ENCODE results near the gene FCN1.

The FCN1 gene

DNA sequence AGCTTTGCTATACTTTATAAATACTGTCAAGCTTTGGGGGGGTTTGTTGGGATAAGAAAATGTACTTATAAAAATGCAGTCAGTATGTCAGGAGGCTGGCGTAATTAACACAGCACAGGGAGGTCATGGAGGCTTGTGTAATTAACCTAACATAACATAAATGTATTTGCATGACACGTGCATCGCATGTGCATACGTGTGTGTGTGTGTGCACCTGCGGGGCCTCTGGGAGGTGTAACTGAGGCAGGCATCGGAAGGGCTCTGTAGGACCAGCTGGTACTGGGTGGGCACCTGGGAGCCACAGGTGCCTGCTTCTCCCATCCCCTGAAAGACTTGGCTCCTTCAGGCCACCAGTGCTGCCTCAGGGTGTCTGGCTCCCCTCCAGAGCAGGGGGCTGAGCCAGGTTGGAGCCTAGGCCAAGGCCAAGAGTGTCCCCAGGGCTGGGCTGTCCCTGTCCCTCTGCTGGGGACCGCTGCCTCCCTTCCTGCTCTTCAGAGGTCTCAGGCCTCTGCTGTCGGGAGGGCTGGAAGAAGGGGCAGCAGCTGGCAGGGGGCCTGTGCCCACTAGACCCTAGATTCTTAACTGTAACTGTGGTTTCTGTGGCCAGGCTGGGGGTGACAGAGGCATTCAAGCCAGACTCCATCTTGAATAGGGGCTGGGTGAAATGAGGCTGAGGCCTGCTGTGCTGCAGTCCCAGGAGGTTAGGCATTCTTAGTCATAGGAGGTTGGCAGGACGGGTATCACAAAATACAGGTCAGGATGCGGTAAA, 28.1 kb downstream of the FCN1 start:
- DNase-seq = no peak

DNA sequence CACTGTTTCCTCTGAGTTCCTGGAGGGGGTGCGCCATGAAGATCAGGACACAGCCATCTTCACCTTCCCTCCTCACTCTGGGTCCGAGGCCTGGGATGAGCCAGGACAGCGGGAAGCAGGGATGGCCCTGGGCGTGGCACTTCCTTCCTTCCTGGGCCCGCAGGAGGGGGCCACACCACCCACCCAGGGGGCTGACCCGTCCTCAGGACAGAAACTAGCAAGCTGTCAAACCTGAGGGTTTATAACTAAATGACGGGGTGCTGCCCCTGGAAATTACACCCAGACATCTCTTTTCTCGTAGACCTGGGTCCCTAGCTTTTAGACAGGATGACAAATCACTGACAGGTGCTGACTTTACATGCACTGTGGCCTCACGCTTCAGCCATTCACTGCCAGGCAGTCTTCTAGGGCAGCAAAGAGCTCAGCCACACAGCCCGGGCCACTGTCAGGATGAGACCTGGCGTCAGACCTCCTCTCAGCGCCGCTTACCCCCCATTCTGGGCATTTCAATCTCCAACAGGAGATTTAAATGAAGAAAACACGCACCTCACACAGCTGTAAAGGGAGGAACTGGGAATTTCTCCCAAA, 29.0 kb downstream of the FCN1 start:
- DNase-seq = no peak

DNA sequence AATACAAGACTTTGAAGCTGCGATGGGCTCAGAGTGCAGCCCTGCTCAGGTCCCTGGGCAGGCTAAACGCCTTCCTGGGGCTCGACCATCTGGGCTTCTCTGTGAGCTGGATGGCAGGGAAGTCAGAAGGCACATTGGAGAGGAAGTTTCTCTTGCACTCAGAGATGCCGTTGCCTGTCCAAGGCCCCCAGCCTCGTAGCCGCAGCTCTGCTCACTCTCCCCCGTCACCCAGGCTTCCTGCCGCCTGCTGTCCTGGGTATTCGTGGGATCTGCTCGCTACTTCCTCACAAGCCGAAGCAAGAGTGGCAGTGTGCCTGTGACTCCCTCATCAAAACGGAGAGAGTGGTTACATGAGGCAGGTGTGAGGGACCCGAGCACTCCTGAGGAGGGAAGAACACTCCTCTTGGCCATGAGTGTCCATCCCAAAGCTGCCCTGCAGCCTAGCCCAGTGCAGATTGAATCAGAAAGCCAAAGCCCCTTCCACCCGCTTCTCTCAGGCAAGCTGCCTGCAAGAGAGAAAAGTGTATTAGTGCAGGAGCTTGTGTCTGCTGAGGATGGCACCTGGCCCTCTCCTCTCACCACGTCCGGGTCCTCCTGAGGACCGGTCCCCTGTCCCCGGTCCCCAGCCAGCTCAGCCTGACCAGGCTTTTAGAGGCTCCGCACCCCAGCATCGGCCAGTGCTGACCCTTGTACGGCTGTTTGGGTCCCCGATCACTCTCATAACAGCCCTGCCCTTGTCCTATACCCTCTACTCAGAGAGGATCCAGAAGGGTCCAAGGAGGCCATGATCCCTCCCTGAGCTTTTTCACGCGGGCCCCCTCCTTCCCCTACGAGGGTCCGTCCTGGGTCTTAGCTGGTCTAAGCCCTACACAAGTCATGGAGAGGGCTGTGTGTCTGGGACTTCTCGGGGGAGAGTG, 29.8 kb downstream of the FCN1 start:
- DNase-seq = no peak

DNA sequence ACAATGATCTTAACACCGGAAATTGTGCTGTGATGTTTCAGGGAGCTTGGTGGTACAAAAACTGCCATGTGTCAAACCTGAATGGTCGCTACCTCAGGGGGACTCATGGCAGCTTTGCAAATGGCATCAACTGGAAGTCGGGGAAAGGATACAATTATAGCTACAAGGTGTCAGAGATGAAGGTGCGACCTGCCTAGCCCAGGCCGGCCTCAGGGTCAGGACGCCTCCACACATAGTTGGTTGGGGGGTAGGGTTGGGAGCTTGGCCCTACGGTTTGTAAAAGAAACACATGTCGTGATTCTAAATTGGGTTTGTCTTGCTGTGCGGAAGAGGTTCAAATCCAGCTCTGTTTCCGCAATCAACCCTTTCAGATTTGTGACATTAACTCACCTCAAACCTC, 30.5 kb downstream of the FCN1 start:
- no peak for DNase-seq

DNA sequence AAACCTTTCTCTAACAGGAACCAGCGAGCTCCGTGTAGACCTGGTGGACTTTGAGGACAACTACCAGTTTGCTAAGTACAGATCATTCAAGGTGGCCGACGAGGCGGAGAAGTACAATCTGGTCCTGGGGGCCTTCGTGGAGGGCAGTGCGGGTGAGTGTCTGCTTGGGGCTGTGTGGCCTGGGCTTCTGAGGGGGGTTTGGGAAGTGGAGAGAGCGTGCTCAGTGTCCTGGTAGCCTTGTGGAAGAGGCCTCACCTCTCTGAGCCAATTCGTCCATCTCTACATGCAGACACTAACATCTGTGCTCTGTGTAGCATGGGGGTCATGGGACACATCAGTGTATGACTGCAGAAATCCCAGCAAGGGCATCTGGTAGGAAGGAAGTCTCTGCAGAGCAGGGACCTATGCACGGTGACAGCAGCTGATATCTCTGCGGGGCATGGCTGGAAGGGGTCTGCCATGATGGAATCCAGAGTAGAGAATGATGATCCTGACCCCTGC, 31.2 kb downstream of the FCN1 start:
- DNase-seq = no peak

DNA sequence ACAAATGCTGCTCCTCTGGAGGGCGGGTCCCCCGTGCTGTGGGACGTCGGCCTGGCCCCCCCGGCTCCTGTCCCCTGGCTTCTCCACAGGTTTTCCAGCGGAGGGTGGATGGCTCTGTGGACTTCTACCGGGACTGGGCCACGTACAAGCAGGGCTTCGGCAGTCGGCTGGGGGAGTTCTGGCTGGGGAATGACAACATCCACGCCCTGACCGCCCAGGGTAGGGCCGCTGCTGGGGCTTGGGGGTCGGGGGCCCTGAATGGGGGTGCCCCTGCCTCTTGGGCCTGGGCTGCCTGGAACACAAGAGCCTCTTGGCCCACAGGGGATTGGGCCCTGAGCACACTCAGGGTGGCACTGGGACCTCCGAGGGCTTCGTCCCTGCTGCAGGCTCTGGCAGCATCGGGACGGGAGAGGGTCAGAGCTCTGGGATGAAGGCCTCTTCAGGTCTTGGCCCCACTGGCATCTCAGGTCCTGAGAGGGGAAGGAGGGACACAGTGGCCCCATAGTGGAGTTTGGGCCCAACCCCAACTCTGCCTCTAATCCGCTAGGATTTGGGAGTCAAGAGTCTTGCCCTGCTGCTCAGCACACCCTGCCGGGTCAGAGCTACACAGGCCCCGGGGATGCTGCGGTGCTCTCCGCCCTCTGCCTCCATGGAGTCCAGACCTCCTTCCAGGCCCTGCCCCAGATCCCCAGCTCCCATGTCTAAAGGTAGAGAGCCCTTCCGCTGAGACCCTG, 31.9 kb downstream of the FCN1 start:
- no peak for DNase-seq

DNA sequence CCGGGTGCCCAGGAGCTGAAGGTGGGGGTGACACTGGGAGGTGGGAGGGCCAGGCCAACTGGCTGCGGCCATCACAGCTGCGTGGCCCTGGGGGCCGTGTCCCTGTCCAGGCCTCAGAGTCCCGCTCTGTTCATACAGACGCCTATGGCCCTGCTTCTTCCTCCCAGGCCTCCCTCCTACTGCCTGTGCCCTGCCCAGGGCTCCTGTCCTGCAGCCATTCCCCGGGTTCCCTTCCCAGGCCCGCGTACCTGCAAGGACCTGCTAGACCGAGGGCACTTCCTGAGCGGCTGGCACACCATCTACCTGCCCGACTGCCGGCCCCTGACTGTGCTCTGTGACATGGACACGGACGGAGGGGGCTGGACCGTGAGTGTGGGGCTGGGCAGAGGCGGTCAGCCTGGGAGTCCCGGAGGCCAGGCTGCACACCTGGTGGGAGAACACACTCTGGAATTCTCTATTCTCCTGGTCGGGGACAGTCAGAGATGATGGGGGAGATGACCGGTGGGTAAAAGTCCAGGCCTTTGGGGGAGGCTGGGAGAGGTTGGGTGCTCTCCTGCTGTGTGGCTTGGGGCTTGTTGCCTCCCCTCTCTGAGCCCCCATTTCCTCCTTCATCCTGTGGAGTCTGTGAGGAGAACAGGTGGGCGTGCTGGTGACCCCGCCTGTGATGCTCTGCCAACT, 32.6 kb downstream of the FCN1 start:
- no peak for DNase-seq

DNA sequence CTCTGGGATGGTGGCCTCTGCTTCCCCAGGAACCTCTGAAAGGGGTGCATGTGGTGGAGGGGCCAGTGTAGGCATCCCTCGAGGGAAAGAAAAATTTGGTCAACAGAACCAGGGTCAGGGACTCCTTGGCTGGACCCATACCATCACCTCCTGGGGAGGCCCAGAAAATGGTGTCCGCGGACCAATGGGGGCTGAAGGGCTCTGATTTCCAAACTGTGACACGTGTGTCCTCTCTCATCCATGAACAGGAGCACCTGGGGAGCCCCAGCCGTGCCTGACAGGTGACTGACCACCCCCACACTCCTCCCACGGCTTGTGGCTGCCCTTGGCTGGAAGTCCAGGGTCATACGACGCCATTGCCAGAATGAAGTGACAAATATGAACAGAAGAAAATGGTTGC, 33.2 kb downstream of the FCN1 start:
- DNase-seq = no peak

DNA sequence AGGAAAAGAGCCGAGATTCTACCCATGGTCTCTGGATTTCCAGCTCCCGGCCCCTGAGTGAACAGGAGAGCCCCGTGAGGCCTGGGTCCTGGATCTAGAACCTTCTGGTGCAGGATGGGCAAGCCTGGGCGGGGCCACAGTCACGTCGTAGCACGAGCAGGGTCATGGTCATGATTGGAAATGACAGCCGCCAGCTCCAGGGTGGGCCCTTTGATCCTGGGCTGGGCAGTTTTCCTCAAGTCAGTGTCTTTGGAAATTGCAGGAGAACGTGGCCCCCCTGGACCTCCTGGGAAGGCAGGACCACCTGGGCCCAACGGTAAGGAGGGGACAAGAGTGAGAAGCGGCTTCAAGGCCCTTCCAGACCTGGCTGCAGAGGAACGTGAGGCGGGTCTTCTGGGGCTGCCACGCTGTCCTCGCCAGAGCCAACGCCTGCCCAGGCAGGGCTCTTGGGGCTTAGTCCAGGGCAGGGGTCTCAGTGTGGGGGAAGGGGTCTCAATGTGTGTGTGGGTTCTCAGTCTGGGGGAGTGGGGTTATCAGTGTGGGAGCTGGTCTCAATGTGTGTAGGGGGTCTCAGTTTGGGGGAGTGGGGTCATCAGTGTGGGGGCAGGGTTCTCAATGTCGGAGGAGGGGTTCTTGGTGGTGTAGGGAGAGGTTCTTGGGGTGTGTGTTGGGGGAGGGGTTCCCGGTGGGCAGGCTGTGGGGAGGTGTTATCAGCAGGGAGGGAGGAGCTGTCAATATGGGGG, 34.5 kb downstream of the FCN1 start:
- DNase-seq = no peak

DNA sequence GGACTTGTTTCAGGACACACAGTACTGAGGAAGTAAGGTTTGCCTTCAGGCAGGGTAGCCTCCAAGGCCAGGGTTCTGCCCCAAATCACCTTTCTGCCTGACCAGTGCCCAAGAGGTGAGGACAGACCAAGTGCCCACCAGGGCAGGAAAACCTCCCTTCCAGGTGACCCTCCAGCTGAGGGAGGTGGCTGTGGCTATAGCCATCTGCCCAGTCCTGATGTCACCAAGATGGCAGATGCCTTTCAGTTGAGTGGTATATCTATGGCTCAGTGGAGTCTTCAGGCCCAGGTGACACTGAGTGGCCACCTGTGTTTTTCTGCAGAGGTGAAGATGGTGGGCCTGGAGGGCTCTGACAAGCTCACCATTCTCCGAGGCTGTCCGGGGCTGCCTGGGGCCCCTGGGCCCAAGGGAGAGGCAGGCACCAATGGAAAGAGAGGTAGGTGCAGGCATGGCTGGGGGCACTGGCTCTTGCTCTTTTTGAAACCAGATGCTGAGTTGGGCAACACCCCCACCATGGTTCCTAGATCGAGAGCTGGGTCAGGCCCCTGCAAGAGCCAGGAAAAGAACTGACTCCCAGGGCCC, 35.4 kb downstream of the FCN1 start:
- no peak for DNase-seq

DNA sequence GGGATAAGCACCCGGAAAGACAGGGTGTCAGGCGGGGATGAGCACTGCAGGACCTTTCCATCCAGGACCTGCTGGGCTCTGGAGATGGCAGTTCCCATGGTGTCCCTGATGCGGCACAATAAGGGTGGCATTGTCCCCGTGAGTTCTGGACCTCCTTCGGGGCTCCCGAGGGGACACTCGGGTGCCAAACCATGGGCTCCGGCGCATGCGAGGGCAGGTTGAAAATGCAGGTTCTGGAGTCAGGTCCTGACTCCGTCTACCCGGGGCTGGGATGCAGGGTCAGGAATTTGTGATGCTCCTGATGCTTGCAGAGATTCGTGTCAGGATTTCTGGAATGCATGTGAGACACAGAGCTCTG, 36.4 kb downstream of the FCN1 start:
- no peak for DNase-seq

DNA sequence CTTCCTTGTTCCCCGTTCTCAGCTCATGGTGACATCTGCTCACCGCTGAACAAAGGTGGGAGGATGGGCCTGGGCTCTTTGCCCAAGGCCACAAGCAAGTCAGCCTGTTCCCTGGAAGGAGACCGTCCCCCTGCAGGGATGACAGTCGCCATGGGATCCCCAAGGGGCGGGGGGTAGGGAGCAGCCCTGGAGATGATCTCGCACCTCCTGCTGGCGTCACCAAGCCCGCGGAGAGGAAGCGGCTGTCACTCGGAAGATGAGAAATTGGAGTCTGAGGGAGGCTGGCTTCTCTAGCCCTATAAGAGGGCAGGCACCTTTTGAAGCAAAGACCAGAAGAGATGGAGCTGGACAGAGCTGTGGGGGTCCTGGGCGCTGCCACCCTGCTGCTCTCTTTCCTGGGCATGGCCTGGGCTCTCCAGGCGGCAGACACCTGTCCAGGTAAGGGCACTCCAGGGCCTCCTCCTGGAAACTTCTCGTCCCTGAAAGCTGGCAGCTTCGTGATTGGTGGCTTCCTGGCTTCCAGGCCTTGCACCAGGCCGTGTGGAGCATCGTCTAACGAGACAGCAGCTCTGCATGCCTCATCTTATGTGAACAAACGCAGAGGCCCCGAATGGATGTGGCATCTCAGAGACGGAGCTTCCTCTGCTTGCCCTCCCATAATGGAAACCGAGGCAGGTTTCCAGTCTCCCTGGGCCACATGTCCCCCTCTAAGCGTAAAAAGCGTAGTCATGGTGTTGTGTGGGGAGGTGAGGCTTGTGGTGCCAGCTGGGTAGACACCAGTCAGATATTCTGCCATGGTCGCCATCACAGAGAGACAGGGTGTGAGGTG, 37.0 kb downstream of the FCN1 start, which contains the start of gene FCN2:
FCN2 (plus strand) TSS at position 327 of the 829 bp plus-strand sequence; CDS start at position 339, 12 bp downstream.
- no peak for DNase-seq

DNA sequence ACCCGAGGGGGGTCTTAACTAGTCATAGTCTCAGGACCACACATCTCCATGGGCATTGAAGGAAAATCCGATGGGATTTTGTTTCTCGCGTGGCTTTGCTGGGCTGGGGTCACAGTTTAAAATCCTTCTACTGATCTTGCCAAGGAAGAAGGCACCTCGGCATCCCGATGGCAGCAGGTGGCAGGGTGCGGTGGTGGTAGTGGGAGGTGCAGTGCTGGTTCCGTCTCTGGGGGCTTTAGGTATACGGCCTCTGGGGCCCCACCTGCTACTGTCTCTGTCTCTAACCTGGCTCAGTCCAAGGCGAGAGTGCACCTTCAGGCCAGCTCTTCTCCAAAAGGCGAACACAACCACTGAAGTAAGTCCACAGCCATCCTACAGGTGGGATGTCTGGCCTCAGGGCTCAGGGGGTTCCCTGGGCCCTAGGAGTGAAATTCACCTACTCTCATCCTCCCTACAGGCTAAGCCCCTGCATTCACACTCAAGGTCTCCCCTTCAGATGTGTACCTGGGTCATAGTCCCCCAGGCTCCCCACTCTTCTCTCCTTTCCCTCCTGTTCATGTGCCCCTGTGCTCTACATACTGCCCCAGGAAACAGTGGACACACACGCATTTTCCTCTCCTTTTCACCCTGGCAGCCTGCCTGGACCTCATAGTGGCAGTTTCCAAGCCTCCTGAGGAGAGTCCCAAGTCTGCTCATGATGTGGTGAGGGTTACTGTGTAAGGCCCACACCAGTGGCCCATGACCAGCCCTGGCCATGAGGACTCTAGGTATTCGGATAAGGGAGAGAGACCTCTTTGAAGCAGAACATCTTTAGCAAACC, 37.8 kb downstream of the FCN1 start:
- DNase-seq = no peak

DNA sequence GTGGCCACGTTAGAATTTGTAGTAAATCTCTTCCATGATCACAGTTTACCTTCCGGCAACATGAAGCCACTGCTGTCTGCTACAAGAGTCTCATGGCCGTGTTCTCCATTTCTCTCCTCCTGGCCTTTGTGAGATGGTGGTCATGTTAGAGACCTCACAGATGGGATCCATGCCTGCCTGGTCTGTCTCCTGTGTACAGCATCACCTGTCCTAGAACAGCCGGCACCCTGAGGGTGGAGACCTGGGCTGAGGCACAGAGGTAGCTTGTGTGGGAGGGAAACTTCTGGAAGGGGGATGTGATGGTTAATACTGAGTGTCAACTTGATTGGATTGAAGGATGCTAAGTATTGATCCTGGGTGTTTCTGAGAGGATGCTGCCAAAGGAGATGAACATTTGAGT, 40.2 kb downstream of the FCN1 start:
- no peak for DNase-seq

DNA sequence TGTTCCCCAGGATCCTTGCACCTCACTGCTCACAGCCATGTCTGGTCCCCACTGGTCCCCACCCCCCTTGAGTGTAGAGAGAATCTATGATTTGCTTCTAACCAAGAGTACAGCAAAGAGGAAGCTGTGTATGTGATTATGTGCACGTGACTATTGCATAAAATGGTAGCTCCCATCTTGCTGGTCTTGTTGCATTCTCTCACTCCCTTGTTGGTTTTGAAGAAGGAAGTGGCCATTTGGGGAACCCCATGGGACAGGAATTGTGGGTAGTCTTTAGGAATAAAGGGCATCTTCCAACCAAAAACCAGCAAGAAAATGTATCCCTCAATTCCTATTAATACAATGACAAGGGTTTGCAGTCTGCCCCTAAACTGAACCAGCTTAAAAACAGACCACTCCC, 42.3 kb downstream of the FCN1 start:
- DNase-seq = no peak

DNA sequence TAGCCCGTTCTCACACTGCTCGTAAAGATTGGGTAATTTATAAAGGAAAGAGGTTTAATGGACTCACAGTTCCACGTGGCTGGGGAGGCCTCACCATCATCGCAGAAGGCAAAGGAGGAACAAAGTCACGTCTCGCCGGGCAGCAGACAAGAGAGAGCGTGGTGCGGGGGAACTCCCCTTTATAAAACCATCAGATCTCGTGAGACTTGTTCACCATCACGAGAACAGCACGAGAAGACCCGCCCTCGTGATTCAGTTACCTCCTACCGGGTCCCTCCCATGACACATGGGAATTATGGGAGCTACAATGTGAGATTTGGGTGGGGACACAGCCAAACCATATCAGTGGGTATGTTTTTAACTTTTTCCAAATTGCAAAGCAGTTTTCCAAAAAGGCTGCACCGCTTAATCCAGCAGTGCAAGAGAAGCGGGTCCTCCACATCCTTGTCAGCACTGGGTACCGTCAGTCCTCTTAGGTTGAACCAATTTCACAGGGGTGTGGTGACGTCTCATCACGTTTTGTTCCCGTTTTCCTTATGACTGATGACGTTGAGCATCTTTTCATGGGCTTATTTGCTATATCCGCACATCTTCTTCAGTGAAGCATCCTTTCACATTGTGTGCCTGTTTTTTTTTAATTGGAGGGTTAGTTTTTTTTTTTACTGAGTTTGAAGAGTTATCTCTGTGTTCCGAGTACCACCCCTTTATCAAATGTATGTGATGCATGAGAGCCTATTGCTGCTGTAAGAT, 45.1 kb downstream of the FCN1 start:
- no peak for DNase-seq

DNA sequence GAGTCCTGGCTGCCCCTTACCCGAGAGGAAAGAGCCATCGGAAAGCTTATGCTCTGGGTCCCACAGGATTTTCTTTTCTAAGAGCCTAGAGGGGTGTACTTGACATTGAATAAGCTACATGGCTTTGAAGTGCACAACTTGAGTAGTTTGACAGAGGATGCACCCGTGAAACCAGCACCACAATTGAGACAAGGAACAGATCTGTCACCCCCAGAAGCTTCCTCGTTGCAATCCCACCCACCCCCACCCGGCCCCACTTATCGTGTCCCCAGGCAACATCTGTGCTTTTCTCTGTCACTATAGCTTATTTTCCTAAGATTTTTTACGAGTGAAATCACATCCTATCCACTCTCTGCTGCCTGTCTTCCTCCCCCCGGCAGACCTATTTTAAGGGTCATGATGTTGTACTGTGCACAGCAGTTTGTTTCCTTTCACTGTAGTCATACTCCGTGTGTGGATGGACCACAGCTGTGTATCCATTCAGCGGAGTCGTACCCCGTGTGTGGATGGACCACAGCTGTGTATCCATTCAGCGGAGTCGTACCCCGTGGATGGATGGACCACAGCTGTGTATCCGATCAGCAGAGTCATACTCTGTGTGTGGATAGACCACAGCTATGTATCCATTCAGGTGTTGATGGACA, 45.9 kb downstream of the FCN1 start:
- no peak for DNase-seq

Measured in activated effector memory CD4-positive, alpha-beta T cell treated with anti-CD3 and anti-CD28 coated beads, Interleukin-2, amount 50 U/mL, for 16 hours (primary cell).